ENCODE data around the gene PRKN.
"Not testable (repeated sequence)": the region's sequence is repeated elsewhere in the genome, so short reads cannot be mapped to it uniquely, and the experiment has no call there.

The PRKN gene

GRCh38 chr6:161921602-161922395 lies 805.8 kb downstream of the PRKN start:
- no peak for DNase-seq (ENCODE audit: low spot score)
- FAIRE-seq: no peak

GRCh38 chr6:161919691-161920090 lies 807.9 kb downstream of the PRKN start:
- no peak for FAIRE-seq
- DNase-seq (ENCODE audit: low spot score): no peak

- DNase-seq (ENCODE audit: low spot score): no peak
- no peak for FAIRE-seq
Observed at GRCh38 chr6:161918628-161919205, 808.8 kb downstream of the PRKN start.

GRCh38 chr6:161918109-161918531 lies 809.4 kb downstream of the PRKN start:
- FAIRE-seq (no peak), DNase-seq (ENCODE audit: low spot score) (no peak)

- peak; percentile 9 for DNase-seq (ENCODE audit: low spot score)
- FAIRE-seq: peak; percentile 52
Observed at GRCh38 chr6:161917645-161918044, 809.9 kb downstream of the PRKN start.

- FAIRE-seq (no peak), DNase-seq (ENCODE audit: low spot score) (no peak)
Observed at GRCh38 chr6:161915456-161915964, 812.1 kb downstream of the PRKN start.

- FAIRE-seq (no peak), DNase-seq (ENCODE audit: low spot score) (no peak)
Observed at GRCh38 chr6:161908872-161909271, 818.7 kb downstream of the PRKN start.

- no peak for DNase-seq (ENCODE audit: low spot score)
Observed at GRCh38 chr6:161906571-161906970, 821.0 kb downstream of the PRKN start.

GRCh38 chr6:161903584-161904212 lies 823.9 kb downstream of the PRKN start:
- no peak for DNase-seq (ENCODE audit: low spot score)
- no peak for FAIRE-seq

More at GRCh38 chr6:161906571-161906970, 821.0 kb downstream of the PRKN start:
- no peak for FAIRE-seq

- DNase-seq (ENCODE audit: low spot score) (no peak), FAIRE-seq (no peak)
Observed at GRCh38 chr6:161901740-161902426, 825.7 kb downstream of the PRKN start.

GRCh38 chr6:161894436-161894835 lies 833.1 kb downstream of the PRKN start:
- DNase-seq (ENCODE audit: low spot score) (no peak), FAIRE-seq (no peak)

GRCh38 chr6:161891542-161891941 lies 836.0 kb downstream of the PRKN start:
- FAIRE-seq (no peak), DNase-seq (ENCODE audit: low spot score) (no peak)

- no peak for FAIRE-seq
Observed at GRCh38 chr6:161890832-161891297, 836.7 kb downstream of the PRKN start.

GRCh38 chr6:161890133-161890831 lies 837.3 kb downstream of the PRKN start:
- DNase-seq (ENCODE audit: low spot score) (no peak), FAIRE-seq (no peak)

More at GRCh38 chr6:161890832-161891297, 836.7 kb downstream of the PRKN start:
- DNase-seq (ENCODE audit: low spot score): no peak

- no peak for FAIRE-seq
- DNase-seq (ENCODE audit: low spot score): no peak
Observed at GRCh38 chr6:161889324-161889723, 838.2 kb downstream of the PRKN start.

- DNase-seq (ENCODE audit: low spot score); FAIRE-seq: not testable (repeated sequence)
Observed at GRCh38 chr6:161886545-161886944, 841.0 kb downstream of the PRKN start.

GRCh38 chr6:161884782-161885181 lies 842.8 kb downstream of the PRKN start:
- FAIRE-seq (no peak), DNase-seq (ENCODE audit: low spot score) (no peak)

GRCh38 chr6:161882196-161882765 lies 845.3 kb downstream of the PRKN start:
- DNase-seq (ENCODE audit: low spot score) (no peak), FAIRE-seq (no peak)

- no peak for FAIRE-seq
Observed at GRCh38 chr6:161880056-161880455, 847.5 kb downstream of the PRKN start.

GRCh38 chr6:161876231-161876630 lies 851.3 kb downstream of the PRKN start:
- no peak for DNase-seq (ENCODE audit: low spot score)
- no peak for FAIRE-seq

More at GRCh38 chr6:161880056-161880455, 847.5 kb downstream of the PRKN start:
- no peak for DNase-seq (ENCODE audit: low spot score)

All from RCC 7860 (cell line).